T1000 (cell line): ENCODE measurements around the gene RUBCNL.
"Not testable (repeated sequence)": the region's sequence is repeated elsewhere in the genome, so short reads cannot be mapped to it uniquely, and the experiment has no call there.

Experiments
- DNase-seq: peaks from one replicate; lab custom pipeline; 2025; ENCODE audit warnings: mixed read lengths; lab: John Stamatoyannopoulos, UW

The RUBCNL gene

GRCh38 chr13:46387064-46387851, at the start of gene RUBCNL:
RUBCNL (minus strand) TSS chr13:46387252; CDS start chr13:46372475, 14,777 bp downstream.
- DNase-seq, result no peak

DNA sequence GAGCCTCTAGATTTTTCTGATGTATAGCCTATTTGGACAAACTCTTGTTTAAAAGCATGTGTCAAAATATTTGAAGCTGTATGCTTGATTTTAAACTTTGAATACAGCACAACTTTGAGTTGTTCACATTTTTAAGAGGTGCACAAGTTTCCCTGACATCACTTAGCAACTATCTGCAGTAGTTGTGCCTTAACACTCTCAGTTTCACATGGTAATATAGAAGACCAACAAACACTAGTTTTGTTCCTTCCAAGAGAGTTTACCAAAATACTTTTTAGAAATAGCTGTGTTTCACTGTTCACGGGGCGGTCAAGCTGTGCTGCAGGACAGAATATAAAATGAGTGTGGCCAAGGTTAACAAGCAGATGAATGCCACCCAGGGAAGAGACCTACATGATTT, 42.5 kb upstream of the RUBCNL start:
- not testable (repeated sequence) for DNase-seq

- DNase-seq, result no peak
Observed at GRCh38 chr13:46405457-46405856, 18.4 kb upstream of the RUBCNL start.

GRCh38 chr13:46404733-46405100, 17.7 kb upstream of the RUBCNL start:
- DNase-seq, result no peak

DNA sequence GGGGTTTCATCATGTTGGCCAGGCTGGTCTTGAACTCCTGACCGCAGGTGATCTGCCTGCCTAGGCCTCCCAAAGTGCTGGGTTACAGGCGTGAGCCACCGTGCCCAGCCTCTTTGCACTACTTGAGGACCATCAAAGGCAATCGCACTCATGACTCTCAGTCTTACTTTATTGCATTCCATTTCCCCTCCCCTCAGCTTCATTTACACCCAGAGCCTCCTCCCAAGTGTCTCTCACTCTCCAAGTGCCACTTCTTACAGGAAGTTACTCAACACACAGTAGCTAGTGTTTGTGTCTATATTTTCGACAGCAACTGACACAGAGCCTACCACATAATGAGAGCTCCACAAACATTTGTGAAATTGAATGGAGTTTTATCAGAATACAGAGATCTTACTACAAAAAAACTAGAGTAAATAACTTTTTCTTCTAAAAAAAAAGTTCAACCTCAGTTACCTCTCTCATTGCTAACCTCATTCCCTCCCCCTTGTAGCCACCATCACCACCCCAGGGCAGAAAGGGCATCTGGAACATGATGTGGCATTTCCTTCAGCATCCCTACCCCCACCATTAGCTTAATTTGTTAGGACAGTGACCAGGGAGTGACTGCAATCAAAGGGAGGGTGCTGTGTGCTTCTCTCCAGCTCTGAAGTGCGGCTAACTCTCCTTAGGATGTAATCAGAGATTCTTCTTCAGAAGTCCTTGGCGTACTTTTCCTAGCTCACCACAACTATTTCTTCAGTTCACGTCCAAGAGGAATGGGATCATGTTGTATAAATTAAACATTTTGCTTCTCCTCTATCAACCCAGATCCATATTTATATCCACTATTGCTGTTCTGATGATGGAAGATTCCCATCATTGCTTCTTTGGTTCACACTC, 17.0 kb upstream of the RUBCNL start:
- no peak for DNase-seq

- DNase-seq, result no peak
Observed at GRCh38 chr13:46402178-46402577, 15.1 kb upstream of the RUBCNL start.

DNA sequence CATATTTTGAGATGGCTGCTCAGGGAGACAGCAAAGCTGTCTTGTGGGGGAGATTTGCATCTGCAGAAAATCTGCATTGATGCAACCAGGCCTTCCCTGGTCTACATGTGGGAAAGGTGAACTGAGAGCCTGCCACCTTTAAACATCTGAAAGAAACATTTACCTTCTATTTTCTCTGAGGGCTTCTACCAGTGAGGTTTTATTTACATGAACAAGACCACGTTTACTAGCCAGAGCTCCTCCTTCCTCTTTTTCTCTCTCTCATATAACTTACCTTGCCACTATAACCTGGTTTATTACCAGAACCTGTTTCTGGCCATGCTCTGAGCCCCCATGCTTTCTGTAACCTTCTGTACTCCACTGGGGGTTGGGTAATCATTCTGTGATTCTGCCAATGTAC, 14.4 kb upstream of the RUBCNL start:
- no peak for DNase-seq

- DNase-seq, result no peak
Observed at GRCh38 chr13:46396341-46396740, 9.3 kb upstream of the RUBCNL start.

DNA sequence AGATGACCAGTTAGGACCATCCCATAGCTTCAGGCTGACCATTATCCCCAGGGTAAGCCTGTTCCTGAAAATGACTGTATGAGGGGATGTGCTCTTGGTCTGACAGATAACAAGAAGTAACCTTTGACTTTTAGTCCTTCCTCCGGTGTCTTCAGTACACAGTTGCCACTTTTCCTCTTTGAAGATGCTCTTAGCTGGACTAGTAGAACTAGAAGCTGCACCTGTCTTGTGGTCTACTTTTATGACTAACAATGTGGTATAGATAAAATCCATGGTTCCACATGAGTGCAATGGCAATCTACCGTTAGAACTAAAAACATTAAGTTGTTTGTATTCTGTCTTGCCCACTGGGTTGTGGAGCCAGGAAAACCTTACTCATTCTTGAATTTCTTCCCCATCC, 5.9 kb upstream of the RUBCNL start:
- DNase-seq, result no peak

DNA sequence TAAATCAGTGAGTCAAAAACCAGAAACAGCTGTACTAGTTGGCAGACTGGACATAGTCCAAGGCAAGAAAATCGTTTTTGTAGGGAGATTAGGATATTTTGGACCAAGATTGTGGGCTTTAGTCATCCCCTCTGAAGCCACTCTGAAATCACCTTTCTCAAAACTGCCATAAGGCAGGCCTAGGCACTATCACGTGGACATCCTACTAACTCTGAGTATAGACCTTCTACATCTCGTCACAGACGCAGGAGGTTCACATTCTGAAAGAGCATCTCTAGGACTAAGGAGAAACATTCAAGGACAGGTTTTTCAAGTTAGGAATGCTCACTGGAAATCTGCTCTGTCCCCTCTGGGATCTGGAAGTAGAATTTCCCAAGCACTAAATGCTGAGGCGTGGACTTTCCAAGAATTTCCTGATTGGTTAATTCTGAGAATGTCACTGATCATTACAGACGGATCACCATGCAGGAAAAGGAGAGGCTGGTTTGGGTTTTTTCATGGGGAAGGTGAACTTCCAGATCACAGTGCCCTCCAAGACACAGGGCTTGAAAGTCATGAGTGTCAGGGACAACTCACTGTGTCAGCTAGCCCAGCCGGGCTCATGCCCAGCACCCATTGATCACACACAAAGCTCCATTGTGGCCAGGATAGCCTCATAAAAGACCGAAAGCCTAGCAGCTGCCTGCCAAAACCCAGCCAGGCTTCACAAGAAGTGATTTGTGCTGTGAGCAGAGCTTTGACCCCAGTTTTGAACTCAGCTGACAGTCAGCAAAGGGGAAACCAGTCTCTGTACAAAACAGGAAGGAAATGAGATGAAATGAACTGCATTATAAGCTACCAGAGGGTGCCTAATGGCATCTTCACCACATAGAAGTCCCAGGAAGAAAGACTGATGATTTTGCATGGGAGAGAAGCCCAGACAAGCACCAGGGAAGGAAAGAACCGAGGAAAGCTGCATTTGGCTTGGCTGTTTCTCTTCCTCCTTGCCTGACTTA, 2.7 kb upstream of the RUBCNL start:
- DNase-seq, result no peak

DNA sequence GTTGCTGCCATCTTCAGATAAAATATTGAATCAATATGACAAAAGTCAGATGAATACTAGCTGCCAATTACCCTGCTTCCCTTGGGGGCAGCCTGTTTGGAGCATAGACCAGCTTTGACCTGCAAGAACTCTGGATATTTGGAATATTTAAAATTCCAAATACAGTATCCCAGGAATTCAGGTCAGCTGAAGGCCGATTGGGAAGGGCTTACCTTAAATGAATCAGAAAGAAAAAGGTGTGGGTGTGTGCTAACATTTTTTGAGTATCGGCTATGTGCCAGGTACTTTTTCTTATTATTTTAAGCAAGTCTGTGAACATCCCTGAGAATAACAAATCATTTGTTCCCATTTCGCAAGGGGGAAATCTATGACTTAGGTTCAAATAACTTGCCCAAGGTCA, 1.8 kb upstream of the RUBCNL start:
- DNase-seq, result no peak

GRCh38 chr13:46388308-46388707, 1.3 kb upstream of the RUBCNL start:
- DNase-seq, result no peak

- DNase-seq, result no peak
Observed at GRCh38 chr13:46386392-46387063, 524 bp downstream of the RUBCNL start.

DNA sequence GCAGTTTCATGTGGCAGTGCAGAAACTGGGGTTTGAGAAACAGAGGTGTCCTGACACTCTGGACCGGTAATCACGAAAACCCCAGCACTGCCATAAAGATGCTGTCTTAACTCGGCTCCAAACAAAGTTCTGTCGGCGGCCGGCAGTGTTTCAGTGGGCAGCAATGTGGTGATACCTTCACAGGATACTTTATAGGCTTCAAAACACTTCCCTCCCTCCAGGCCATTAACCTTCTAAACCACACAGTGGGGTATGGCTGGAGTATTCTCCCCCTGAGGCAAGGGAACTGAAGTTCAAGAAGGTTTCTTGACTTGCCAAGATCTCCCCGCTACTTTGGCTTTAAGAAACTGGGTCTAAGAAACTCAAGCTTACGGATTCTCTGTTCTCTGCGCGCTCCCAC, 1.1 kb downstream of the RUBCNL start:
- no peak for DNase-seq

GRCh38 chr13:46383383-46383782, 3.7 kb downstream of the RUBCNL start:
- DNase-seq, result no peak

DNA sequence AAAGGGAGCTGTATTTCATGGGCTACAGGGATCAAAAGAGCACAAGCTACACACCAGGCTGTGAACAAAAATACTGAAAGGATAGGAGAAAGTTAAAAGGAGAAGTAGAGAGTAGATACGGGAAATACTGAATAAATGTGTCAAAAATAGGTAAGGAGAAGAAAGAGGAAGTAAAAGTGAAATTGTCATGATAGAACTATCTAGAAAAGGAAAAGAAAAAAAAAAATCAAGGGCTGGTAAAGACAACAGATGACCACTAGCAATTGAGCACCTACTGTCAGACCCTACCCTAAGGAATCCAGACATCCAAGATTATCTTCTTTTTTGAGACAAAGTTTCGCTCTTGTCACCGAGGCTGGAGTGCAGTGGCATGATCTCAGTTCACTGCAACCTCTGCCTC, 4.8 kb downstream of the RUBCNL start:
- no peak for DNase-seq

GRCh38 chr13:46380242-46380641, 6.8 kb downstream of the RUBCNL start:
- no peak for DNase-seq

DNA sequence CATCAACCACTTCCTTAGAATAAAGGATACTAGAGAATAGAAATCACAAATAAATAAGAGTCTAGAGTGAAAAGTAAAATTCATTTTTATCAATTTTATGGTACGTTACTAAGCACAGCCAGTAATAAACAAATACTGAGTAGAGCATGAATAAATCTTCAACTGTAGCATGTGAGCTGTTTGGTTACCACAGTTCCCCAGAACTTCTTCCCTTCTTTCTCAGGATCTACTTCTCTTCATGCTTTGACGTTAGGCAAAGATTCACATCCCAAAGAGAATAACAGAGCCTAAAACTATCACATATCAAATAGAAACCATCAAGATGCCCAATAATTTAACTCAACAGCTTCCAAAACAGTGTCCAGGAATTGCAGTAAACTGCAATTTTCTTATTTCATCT, 7.4 kb downstream of the RUBCNL start:
- no peak for DNase-seq

DNA sequence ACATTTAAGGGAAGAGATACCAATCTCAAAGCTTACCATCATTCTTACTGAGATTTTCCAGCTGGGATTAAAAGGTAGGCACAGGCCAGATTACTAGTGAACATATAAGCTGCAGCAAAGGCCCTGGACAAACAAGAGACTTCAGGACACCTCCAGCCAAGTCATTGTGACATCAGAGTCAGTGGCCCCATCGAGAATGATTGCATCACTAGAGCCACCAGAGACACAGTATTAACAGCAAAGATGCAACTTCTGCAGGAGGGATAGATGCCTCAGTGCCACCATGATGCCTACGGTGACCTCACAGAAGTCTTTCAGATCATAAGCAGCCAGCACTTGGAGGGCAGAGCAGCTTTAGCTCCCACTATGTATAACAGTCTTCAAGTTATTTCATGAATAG, 8.6 kb downstream of the RUBCNL start:
- DNase-seq, result no peak

DNA sequence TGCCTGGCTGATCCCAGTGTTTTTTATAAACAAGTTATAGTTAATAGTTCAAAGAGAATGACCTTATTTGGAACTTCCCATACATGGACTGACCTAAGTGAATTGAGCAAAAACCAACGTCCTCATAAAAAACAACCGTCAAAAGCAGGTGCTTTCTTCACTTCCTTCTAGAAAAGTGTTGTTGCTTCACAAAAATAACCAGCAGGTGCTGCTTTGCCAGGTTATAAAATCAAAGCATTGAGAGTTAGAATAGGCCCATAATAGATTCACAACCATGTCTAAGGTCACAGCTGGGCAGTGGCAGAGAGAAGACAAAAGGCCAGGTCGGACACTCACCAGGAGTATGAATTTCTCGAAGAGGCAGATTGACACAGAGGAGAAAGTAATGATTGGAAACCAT, 9.5 kb downstream of the RUBCNL start:
- DNase-seq, result no peak

DNA sequence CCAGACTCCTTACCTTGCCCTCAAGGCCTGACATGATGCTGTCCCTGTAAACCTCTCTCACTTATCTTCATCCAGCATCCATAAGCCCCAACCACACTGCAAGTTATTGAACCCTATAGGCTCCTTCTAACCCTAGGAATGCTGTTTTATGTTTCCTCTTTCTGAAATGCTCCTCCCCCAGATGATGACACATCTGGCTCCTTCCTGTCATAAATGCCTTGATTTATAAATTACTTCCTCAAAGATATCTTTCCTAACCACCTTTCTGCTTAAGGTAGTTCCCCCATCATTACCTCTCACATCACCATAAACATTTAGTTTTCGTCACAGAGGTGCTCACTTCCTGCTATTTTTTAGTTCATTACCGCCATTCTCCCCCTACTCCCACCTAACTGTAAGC, 12.3 kb downstream of the RUBCNL start:
- no peak for DNase-seq
